A673 (cell line): Measurements from ENCODE around the gene ODAD3.

Experiments
- CTCF ChIP-seq: fragments of 300-800, 200-600 bp; sonication (generic); conservative IDR thresholded peaks from 2 replicates; pipeline ENCODE4 v1.5.1; 2017; ENCODE audit warnings: low read depth, mild to moderate bottlenecking, antibody characterized with exemption, low read length, moderate library complexity, mixed read lengths
- EZH2 ChIP-seq: fragments of 200-600 bp; sonication (generic); IDR thresholded peaks from 2 replicates; pipeline ENCODE4 v1.6.1; 2017; ENCODE audit warnings: borderline replicate concordance, low read depth, mild to moderate bottlenecking, mixed read lengths, antibody characterized with exemption, low read length; ENCODE audit not compliant: poor library complexity, severe bottlenecking

- TF ChIP-seq CTCF (no peak), EZH2 (no peak)
Measured at GRCh38 chr19:11410682-11411081, 24.2 kb downstream of the ODAD3 start.
